IMR-90 (cell line): ENCODE measurements around the gene HOOK1. TPM values are rescaled to one million over a fixed set of nuclear protein-coding genes. Genes with fewer than 3 reads are reported as not detected.

Experiments used
- ATAC-seq: fragments of 200-7000 bp; cut with Tn5 transposase; 2 replicates; pipeline ENCODE4 v1.9.1; 2020; ENCODE audit warnings: low read depth, mild to moderate bottlenecking, moderate library complexity
- BruUV-seq: library from RNA; stranded (reverse); fragments of 400-500 nt; replicated peaks from 2 replicates; lab custom pipeline; 2021; lab: Mats Ljungman, UMichigan
- CTCF ChIA-PET: fragments of 300-600 bp; formaldehyde crosslinking; extraction: SDS; loops from one replicate; lab custom pipeline; 2021; ENCODE audit warnings: antibody characterized with exemption; lab: Yijun Ruan, JAX
- POLR2A ChIA-PET: fragments of 300-600 bp; sonication (Branson Sonifier 250); formaldehyde crosslinking; loops from one replicate; lab custom pipeline; 2022; ENCODE audit warnings: antibody characterized with exemption; ENCODE audit not compliant: unreplicated experiment; lab: Charles Lee
- DNase-seq: peaks from one replicate; pipeline ENCODE4 v3.0.0; 2013
- H2AFZ ChIP-seq: replicated peaks from 2 replicates; pipeline ENCODE3; 2013; ENCODE audit warnings: low read length, mild to moderate bottlenecking; ENCODE audit not compliant: poor library complexity
- H2AK5ac ChIP-seq: 2 replicates; pipeline ENCODE4 v1.6.1; 2013; ENCODE audit warnings: low read depth, low read length, inconsistent platforms
- H2AK9ac ChIP-seq: replicated peaks from 2 replicates; pipeline ENCODE3; 2013; ENCODE audit warnings: mild to moderate bottlenecking, low read depth, low read length, moderate library complexity; ENCODE audit not compliant: poor library complexity
- H2BK120ac ChIP-seq: 2 replicates; pipeline ENCODE4 v1.6.1; 2013; ENCODE audit warnings: low read depth, low read length, inconsistent platforms
- H2BK15ac ChIP-seq: 3 replicates; pipeline ENCODE4 v1.6.1; 2013; ENCODE audit warnings: low read depth, low read length, inconsistent platforms
- H2BK20ac ChIP-seq: 2 replicates; pipeline ENCODE4 v1.6.1; 2013; ENCODE audit warnings: low read depth, mild to moderate bottlenecking, inconsistent platforms, low read length, moderate library complexity
- H2BK5ac ChIP-seq: 2 replicates; pipeline ENCODE4 v1.6.1; 2013; ENCODE audit warnings: mild to moderate bottlenecking, low read depth, low read length, inconsistent platforms; ENCODE audit not compliant: poor library complexity, severe bottlenecking
- H3K14ac ChIP-seq: replicated peaks from 2 replicates; pipeline ENCODE4 v1.6.1; 2013; ENCODE audit warnings: low read depth, low read length, inconsistent platforms
- H3K18ac ChIP-seq: 2 replicates; pipeline ENCODE4 v1.6.1; 2013; ENCODE audit warnings: low read depth, low read length, control low read depth
- H3K23ac ChIP-seq: 2 replicates; pipeline ENCODE4 v1.6.1; 2013; ENCODE audit warnings: low read depth, low read length, inconsistent platforms
- H3K27ac ChIP-seq: 2 replicates; pipeline ENCODE4 v1.5.1; 2013; ENCODE audit warnings: mild to moderate bottlenecking, control low read depth, low read length; ENCODE audit not compliant: insufficient read depth
- H3K27me3 ChIP-seq: 2 replicates; pipeline ENCODE4 v1.6.1; 2013; ENCODE audit warnings: low read length; ENCODE audit not compliant: control insufficient read depth, insufficient read depth
- H3K36me3 ChIP-seq: 2 replicates; pipeline ENCODE4 v1.6.1; 2013; ENCODE audit warnings: low read length, mixed read lengths; ENCODE audit not compliant: control insufficient read depth, insufficient read depth
- H3K4ac ChIP-seq: 2 replicates; pipeline ENCODE4 v1.6.1; 2013; ENCODE audit warnings: low read depth, low read length, inconsistent platforms
- H3K4me1 ChIP-seq: 2 replicates; pipeline ENCODE4 v1.6.1; 2013; ENCODE audit warnings: low read length, mixed read lengths; ENCODE audit not compliant: control insufficient read depth, insufficient read depth
- H3K4me2 ChIP-seq: 2 replicates; pipeline ENCODE4 v1.6.1; 2013; ENCODE audit warnings: low read depth, mild to moderate bottlenecking, control low read depth, low read length, moderate library complexity
- H3K4me3 ChIP-seq: 2 replicates; pipeline ENCODE4 v1.5.1; 2013; ENCODE audit warnings: low read depth, mild to moderate bottlenecking, control low read depth, low read length, moderate library complexity; ENCODE audit not compliant: insufficient read depth
- H3K56ac ChIP-seq: 2 replicates; pipeline ENCODE4 v1.6.1; 2013; ENCODE audit warnings: low read length, inconsistent platforms; ENCODE audit not compliant: insufficient read depth; ENCODE audit errors: extremely low read depth
- H3K79me1 ChIP-seq, 2 experiments: 2 replicates each; pipeline ENCODE4 v1.6.1; 2013; ENCODE audit warnings: low read length in 2 of 2, inconsistent platforms in 1 of 2, low read depth in 1 of 2
- H3K9ac ChIP-seq: 2 replicates; pipeline ENCODE4 v1.6.1; 2013; ENCODE audit warnings: low read depth, low read length, control low read depth
- H3K9me1 ChIP-seq: 2 replicates; pipeline ENCODE4 v1.6.1; 2013; ENCODE audit warnings: low read length, inconsistent platforms; ENCODE audit not compliant: insufficient read depth
- H3K9me3 ChIP-seq: 2 replicates; pipeline ENCODE4 v1.6.1; 2013; ENCODE audit warnings: low read length; ENCODE audit not compliant: control insufficient read depth, insufficient read depth
- H4K20me1 ChIP-seq: 2 replicates; pipeline ENCODE4 v1.6.1; 2013; ENCODE audit warnings: low read length, inconsistent platforms; ENCODE audit not compliant: insufficient read depth
- H4K5ac ChIP-seq: 2 replicates; pipeline ENCODE4 v1.6.1; 2013; ENCODE audit warnings: mild to moderate bottlenecking, low read depth, low read length, control low read depth
- H4K8ac ChIP-seq, 2 experiments: 2 replicates each; pipeline ENCODE4 v1.6.1; 2013; ENCODE audit warnings: low read depth in 2 of 2, low read length in 2 of 2, control low read depth in 1 of 2, inconsistent platforms in 1 of 2
- H4K91ac ChIP-seq: 2 replicates; pipeline ENCODE4 v1.6.1; 2013; ENCODE audit warnings: low read depth, low read length, inconsistent platforms; ENCODE audit not compliant: insufficient read depth
- BHLHE40 ChIP-seq: fragments of 150-350 bp; IDR thresholded peaks from 2 replicates; pipeline ENCODE4 v1.6.1; 2016; ENCODE audit warnings: mild to moderate bottlenecking, low read depth, low read length
- CHD1 ChIP-seq: IDR thresholded peaks from 2 replicates; pipeline ENCODE4 v1.6.1; 2012; ENCODE audit warnings: low read depth, low read length, improper control_type of control experiment
- FOS ChIP-seq: fragments of 150-350 bp; IDR thresholded peaks from 2 replicates; pipeline ENCODE4 v1.6.1; 2016; ENCODE audit warnings: low read depth, low read length
- MAZ ChIP-seq: IDR thresholded peaks from 2 replicates; pipeline ENCODE4 v1.6.1; 2012; ENCODE audit warnings: low read depth, mild to moderate bottlenecking, low read length, improper control_type of control experiment, moderate library complexity, borderline replicate concordance
- MXI1 ChIP-seq: IDR thresholded peaks from 2 replicates; pipeline ENCODE4 v1.6.1; 2012; ENCODE audit warnings: low read depth, mild to moderate bottlenecking, low read length, moderate library complexity, borderline replicate concordance
- POLR2A ChIP-seq: IDR thresholded peaks from 2 replicates; pipeline ENCODE4 v1.6.1; 2012; ENCODE audit warnings: mild to moderate bottlenecking, low read depth, low read length
- SMC3 ChIP-seq: fragments of 150-350 bp; IDR thresholded peaks from 2 replicates; pipeline ENCODE4 v1.6.1; 2016; ENCODE audit warnings: low read depth, mild to moderate bottlenecking, antibody characterized with exemption, low read length, moderate library complexity
- dilution Hi-C: fragments of 300-500 bp; cut with HindIII; formaldehyde crosslinking; loops from one replicate; pipeline ENCODE4 v1.14.3; 2018; ENCODE audit warnings: low sequenced_read_pairs; ENCODE audit not compliant: unreplicated experiment
- in situ Hi-C: fragments of 300-500 bp; cut with MboI; formaldehyde crosslinking; loops from 3 replicates; pipeline ENCODE4 v1.14.3; 2019; ENCODE audit warnings: low sequenced_read_pairs, inconsistent platforms, mixed read lengths
- intact Hi-C: fragments of 100-400 bp; cut with micrococcal nuclease; formaldehyde crosslinking; loops from 2 replicates; pipeline ENCODE4 v1.10.0; 2022
- polyA plus RNA-seq, 3 experiments: library from polyadenylated mRNA; depleted of rRNA; stranded (reverse); fragments of >200 nt; gene quantifications; 2 replicates each; pipeline ENCODE4 v1.2.3, GENCODE V29; 2012; ENCODE audit warnings: low replicate concordance in 1 of 3
- total RNA-seq: library from RNA; depleted of rRNA; stranded (reverse); fragments of >200 nt; gene quantifications from 2 replicates; pipeline ENCODE4 v1.2.3, GENCODE V29; 2012
- TF ChIP-seq, protein P1 (sequence below): fragments of 150-350 bp; IDR thresholded peaks from 2 replicates; pipeline ENCODE4 v1.6.1; 2016; ENCODE audit warnings: low read depth, mild to moderate bottlenecking, low read length, moderate library complexity, borderline replicate concordance
- TF ChIP-seq, protein P2 (sequence below): conservative IDR thresholded peaks from 2 replicates; pipeline ENCODE4 v1.5.1; 2012; ENCODE audit warnings: mild to moderate bottlenecking, low read depth, low read length, improper control_type of control experiment

Gene HOOK1
- total and polyA plus RNA-seq, 2 of the 4 experiments (the other 2 are of a cell fraction) = not detected

- Histone ChIP-seq H2BK5ac (no peak overlapping the region), H2AK5ac (no peak overlapping the region), H2BK15ac (no peak overlapping the region), H2BK120ac (no peak overlapping the region), H3K23ac (no peak overlapping the region), H3K14ac (no peak overlapping the region), H3K4me3 (no peak overlapping the region), H4K5ac (no peak overlapping the region), H3K79me1 (no peaks in the 10 kb centered on the region), H4K20me1 (no peaks in the 10 kb centered on the region), H2BK20ac (no peak overlapping the region), H3K56ac (no peak overlapping the region), H3K4me2 (no peak overlapping the region), H4K8ac (no peak overlapping the region), H3K9ac (no peak overlapping the region), H3K9me1 (no peaks in the 10 kb centered on the region), H2AFZ (no peak overlapping the region), H3K36me3 (no peaks in the 10 kb centered on the region), H3K9me3 (no peaks in the 10 kb centered on the region), H3K4ac (no peak overlapping the region), H4K91ac (no peak overlapping the region), H3K27me3 (peaks cover 5% of the 10 kb centered on the region), H3K18ac (no peak overlapping the region), H3K4me1 (no peaks in the 10 kb centered on the region), H2AK9ac (no peak overlapping the region), H3K27ac (no peak overlapping the region)
- TF ChIP-seq CHD1 (no peak), FOS (no peak), MXI1 (no peak), SMC3 (no peak), BHLHE40 (no peak), POLR2A (no peak), MAZ (no peak)
- TF ChIP-seq, protein P1, sequence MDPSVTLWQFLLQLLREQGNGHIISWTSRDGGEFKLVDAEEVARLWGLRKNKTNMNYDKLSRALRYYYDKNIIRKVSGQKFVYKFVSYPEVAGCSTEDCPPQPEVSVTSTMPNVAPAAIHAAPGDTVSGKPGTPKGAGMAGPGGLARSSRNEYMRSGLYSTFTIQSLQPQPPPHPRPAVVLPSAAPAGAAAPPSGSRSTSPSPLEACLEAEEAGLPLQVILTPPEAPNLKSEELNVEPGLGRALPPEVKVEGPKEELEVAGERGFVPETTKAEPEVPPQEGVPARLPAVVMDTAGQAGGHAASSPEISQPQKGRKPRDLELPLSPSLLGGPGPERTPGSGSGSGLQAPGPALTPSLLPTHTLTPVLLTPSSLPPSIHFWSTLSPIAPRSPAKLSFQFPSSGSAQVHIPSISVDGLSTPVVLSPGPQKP = no peak
- TF ChIP-seq, protein P2, sequence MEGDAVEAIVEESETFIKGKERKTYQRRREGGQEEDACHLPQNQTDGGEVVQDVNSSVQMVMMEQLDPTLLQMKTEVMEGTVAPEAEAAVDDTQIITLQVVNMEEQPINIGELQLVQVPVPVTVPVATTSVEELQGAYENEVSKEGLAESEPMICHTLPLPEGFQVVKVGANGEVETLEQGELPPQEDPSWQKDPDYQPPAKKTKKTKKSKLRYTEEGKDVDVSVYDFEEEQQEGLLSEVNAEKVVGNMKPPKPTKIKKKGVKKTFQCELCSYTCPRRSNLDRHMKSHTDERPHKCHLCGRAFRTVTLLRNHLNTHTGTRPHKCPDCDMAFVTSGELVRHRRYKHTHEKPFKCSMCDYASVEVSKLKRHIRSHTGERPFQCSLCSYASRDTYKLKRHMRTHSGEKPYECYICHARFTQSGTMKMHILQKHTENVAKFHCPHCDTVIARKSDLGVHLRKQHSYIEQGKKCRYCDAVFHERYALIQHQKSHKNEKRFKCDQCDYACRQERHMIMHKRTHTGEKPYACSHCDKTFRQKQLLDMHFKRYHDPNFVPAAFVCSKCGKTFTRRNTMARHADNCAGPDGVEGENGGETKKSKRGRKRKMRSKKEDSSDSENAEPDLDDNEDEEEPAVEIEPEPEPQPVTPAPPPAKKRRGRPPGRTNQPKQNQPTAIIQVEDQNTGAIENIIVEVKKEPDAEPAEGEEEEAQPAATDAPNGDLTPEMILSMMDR = no peak
- DNase-seq (no peak), ATAC-seq (no peak)
- intact Hi-C loops = no loop called here
- in situ Hi-C loops = no loop called here
- BruUV-seq = no TSS peak
- ChIA-PET POLR2A (no interaction called here), CTCF (interaction anchor here (0.9 kb wide), 1 partner anchor 166 kb away, joined by 6 read pairs; no protein-coding TSS in a partner anchor)
- dilution Hi-C loops = no loop called here
Observed at GRCh38 chr1:59805554-59805953, 9.2 kb upstream of the HOOK1 start.
